ENCODE results near the gene NDUFB11. TPM values are rescaled to one million over a fixed set of nuclear protein-coding genes. Genes with fewer than 3 reads are reported as not detected.

The NDUFB11 gene
- total RNA-seq, 1 donor from 2014 or later, result 63.8 TPM

DNA sequence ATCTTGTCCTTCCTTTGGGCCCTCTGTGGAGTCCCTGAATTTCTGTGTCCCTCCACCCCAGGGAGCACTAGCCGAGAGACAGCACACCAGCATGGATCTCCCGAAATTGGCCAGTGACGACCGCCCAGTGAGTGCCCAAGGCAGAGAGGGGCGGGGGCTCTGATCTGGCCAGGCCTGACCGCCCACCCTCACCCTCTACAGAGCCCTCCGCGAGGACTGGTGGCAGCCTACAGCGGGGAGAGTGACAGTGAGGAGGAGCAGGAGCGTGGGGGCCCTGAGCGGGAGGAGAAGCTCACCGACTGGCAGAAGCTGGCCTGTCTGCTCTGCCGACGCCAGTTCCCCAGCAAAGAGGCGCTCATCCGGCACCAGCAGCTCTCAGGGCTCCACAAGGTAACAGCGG, 40.7 kb upstream of the NDUFB11 start:
- TF ChIP-seq POLR2AphosphoS5 (IDR thresholded peaks at IDR 0.05; ENCODE audit: insufficient read depth in 1 of 2, low read depth in 1 of 2) (no peak), CTCF (IDR thresholded peaks at IDR 0.05) (no peak), POLR2A (IDR thresholded peaks at IDR 0.05) (no peak)
- no peak for DNase-seq (ENCODE audit: extremely low spot score in 2 of 2)
- Histone ChIP-seq H3K9me3 (no peaks in the 10 kb centered on the region), H3K27me3 (no peaks in the 10 kb centered on the region), H3K36me3 (peaks cover 0 to 27% of the 10 kb centered on the region in 2 donors), H3K27ac (no peak overlapping the region), H3K4me3 (no peak overlapping the region), H3K4me1 (no peaks in the 10 kb centered on the region)
- intact Hi-C loops (cut with DNase I), result no loop called here

DNA sequence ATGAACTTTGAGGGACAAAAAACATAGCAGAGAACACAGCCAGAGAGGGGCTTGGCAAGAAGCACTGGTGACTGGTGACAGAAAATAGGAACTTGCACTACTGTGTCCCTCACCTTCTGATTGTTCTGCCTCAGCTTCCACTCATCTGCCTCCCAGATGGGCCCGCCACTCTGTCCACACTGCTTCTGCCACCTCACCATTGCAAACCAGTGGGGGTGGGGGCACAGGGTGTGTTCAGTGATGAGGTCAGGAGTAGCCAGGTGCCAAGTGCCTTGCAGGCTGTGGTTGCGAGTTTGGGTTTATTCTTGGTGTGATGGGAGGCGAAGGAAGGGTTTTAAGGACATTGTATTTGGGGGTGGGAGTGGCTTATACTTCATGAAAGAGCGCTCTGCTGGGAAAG, 40.0 kb upstream of the NDUFB11 start:
- Histone ChIP-seq H3K36me3 (peaks cover 0 to 34% of the 10 kb centered on the region in 2 donors), H3K4me3 (no peak overlapping the region), H3K4me1 (no peaks in the 10 kb centered on the region), H3K27ac (no peak overlapping the region), H3K27me3 (no peaks in the 10 kb centered on the region), H3K9me3 (no peaks in the 10 kb centered on the region)
- intact Hi-C loops (cut with DNase I), result no loop called here
- TF ChIP-seq POLR2A (IDR thresholded peaks at IDR 0.05) (no peak), POLR2AphosphoS5 (IDR thresholded peaks at IDR 0.05; ENCODE audit: insufficient read depth in 1 of 2, low read depth in 1 of 2) (no peak)
- no peak for DNase-seq (ENCODE audit: extremely low spot score in 2 of 2)

GRCh38 chrX:47182106-47182700, 37.7 kb upstream of the NDUFB11 start:
- TF ChIP-seq CTCF (IDR thresholded peaks at IDR 0.05), result no peak
- TF ChIP-seq POLR2A (IDR thresholded peaks at IDR 0.05), result no peak
- no peak for TF ChIP-seq POLR2AphosphoS5 (IDR thresholded peaks at IDR 0.05; ENCODE audit: insufficient read depth in 1 of 2, low read depth in 1 of 2)
- H3K4me1 ChIP-seq, result no peaks in the 10 kb centered on the region
- no peak overlapping the region for H3K27ac ChIP-seq
- intact Hi-C loops (cut with DNase I), result no loop called here
- no peak for DNase-seq (ENCODE audit: extremely low spot score in 2 of 2)
- H3K27me3 ChIP-seq, result no peaks in the 10 kb centered on the region
- H3K4me3 ChIP-seq, result no peak overlapping the region
- peaks cover 0 to 46% of the 10 kb centered on the region in 2 donors for H3K36me3 ChIP-seq
- no peaks in the 10 kb centered on the region for H3K9me3 ChIP-seq

DNA sequence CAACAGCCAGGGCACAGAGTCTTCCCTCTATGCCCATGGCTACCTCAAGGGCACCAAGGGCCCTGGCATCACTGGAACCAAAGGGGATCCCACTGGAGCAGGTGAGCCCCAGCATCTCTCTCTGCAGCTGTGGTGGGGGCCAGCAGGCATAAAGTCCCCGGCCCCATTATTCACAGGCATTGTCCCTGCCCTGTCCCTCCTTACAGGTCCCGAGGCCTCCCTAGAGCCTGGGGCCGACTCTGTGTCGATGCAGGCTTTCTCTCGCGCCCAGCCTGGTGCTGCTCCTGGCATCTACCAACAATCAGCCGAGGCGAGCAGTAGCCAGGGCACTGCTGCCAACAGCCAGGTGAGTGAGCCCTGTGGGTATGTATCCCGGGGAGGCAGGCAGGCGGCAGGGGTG, 36.8 kb upstream of the NDUFB11 start:
- Histone ChIP-seq H3K27ac (no peak overlapping the region), H3K9me3 (no peaks in the 10 kb centered on the region), H3K4me1 (no peaks in the 10 kb centered on the region), H3K27me3 (no peaks in the 10 kb centered on the region), H3K36me3 (peaks cover 0 to 54% of the 10 kb centered on the region in 2 donors), H3K4me3 (no peak overlapping the region)
- intact Hi-C loops (cut with DNase I), result no loop called here
- TF ChIP-seq POLR2A (IDR thresholded peaks at IDR 0.05) (no peak), POLR2AphosphoS5 (IDR thresholded peaks at IDR 0.05; ENCODE audit: insufficient read depth in 1 of 2, low read depth in 1 of 2) (no peak), CTCF (IDR thresholded peaks at IDR 0.05) (no peak)
- no peak for DNase-seq (ENCODE audit: extremely low spot score in 2 of 2)

DNA sequence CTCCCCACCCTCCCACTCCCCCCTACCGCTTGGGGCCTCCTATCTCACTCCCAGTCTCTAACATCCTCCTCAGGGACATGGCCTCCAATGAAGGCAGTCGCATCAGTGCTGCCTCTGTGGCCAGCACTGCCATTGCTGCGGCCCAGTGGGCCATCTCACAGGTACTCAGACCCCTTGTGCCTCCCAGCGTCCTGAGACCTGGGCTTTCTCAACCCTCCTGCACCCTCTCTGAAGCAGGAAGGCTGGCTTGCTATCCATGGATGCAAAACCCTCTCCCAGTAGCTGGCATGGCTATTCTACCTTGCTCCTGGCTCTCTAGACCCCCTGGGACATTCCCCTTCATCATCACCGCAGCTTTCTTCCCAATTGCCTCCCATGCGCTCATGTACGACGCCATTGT, 35.8 kb upstream of the NDUFB11 start:
- no peaks in the 10 kb centered on the region for H3K27me3 ChIP-seq

More for the DNA sequence above, 35.8 kb upstream of the NDUFB11 start:
- DNase-seq (ENCODE audit: extremely low spot score in 2 of 2), result no peak
- Histone ChIP-seq H3K36me3 (peaks cover 0 to 59% of the 10 kb centered on the region in 2 donors), H3K4me3 (no peak overlapping the region), H3K9me3 (no peaks in the 10 kb centered on the region), H3K27ac (no peak overlapping the region), H3K4me1 (no peaks in the 10 kb centered on the region)
- TF ChIP-seq CTCF (IDR thresholded peaks at IDR 0.05) (no peak), POLR2A (IDR thresholded peaks at IDR 0.05) (no peak), POLR2AphosphoS5 (IDR thresholded peaks at IDR 0.05; ENCODE audit: insufficient read depth in 1 of 2, low read depth in 1 of 2) (no peak)
- intact Hi-C loops (cut with DNase I), result no loop called here

All from vagina (tissue), 2 donors.